ENCODE measurements around the gene COL9A3.

Gene COL9A3

DNA sequence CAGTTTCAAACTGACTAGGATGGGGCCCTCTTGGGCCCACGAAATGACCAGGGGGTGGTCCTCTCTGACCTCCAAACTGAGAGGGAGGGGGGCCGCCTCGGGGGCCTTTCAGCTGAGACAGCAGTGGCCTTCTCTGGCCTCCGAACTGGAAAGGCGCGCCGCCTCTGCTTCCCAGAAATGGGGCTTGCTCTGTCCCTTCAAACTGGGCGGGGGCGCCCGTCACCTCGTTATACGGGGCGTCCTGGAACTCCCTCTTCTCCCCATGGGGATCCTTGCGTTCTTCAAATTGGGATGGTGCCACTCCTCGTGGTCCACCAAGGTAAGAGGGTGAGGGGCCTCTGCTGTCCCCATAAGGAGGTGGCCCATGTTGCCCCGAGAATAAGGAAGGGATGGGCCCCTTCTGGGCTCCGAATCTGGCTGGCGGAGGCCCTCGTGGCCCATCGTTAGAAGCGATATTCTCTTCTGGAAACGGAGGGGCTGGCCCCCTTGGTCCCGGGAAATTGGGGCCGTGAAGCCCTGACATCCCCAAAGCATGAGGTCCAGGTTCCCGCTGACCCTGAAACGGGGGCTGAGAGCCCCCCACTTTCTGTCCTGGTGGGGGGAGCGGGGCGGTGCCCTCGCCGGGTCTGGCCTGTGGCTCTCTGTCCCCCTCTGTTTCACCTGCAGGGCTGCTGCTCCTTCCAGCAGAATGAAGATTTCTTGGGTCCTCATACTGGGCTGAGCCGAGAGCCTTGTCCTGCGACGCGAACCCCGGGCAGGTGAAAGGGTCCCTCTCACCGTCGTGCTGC, 63.5 kb downstream of the COL9A3 start:
- DNase-seq (ENCODE audit: low spot score), result no peak

DNA sequence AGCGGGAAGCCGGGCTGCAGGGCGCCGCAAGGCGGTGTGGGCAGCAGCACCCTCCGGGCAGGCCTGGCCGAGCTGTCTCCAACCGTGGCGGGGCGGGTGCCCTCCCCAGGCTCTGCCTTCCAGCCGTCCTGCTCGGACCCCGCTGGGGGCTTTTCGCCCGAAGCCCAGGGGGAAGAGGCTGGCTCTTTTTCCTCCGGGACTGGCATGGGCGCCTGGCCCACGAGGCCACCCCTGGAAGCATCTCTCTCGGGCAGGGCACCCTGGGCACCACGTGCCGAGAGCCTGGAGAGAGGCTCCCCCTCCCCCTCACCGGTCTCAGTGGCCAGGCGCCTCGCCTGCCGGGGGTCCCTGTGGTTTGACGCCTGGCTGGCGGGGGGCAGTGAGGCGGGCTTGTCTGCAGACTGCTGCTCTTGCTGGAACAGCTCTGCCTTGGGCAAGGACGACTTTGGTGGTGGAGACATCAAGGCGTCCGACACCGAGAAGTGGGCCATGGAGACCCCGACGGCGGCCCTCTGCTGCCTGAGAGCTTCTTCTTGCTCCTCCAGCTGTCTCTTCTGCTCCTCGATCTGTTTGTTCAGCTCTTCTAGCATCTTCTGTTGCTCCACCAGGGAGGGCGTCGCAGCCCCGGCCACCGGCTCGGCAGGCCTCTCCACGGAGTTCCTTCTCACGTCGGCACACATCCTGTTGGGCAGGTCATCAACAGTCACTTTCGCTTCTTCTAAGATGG, 64.2 kb downstream of the COL9A3 start:
- DNase-seq (ENCODE audit: low spot score), result no peak

DNA sequence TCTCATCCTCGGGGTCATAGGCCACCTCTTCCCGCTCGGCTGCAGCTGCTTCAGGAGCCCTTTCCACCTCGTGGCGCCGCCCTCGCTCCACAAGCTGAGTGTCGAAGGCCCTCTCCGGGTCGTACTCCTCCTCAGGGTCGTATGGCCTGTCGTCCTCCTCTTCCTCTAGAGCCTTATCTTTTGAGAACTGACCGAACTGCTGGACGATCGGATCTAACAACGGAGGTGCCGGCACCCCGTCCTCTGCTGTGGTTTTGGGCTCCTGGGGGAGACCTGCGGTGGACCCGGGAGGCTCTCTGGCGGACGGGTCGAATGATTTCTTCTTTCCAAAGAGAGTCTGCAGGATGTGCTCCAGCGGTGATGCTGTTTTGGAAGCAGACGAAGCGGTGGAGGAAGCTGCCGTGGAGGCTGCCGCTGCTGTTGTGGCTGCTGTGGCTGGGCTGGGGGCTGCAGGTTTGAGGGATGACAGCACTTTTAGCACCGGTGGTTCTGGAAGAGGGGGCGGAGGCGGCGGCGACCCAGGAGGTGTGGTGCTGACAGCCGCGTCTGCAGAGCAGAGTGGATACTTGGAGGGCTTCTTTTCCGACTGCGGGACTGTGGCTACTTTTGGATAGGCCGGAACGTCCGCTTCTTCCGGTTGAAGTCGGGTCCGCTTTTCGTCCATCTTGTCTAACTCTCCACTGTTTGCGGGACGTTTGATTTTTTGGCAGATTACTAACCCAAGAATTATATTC, 65.0 kb downstream of the COL9A3 start:
- DNase-seq (ENCODE audit: low spot score), result no peak

DNA sequence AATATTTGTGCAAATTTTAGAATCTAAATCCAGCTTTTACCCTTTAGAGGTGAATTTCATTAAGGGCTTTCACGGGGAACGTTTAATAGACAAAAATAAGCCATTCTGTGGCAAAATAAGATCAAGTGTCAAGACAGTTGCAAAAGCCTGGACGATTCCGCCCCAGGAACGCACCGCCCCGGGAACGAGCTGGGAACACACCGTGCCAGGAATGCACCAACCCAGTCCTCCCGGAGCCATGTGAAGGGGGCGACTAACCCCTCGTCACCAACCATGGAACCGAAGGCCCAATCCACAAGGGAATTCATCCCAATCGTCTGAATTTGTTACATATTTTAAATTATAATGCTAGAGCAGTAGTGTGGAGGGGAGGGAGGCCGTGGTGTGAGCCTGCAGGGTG, 65.6 kb downstream of the COL9A3 start:
- no peak for DNase-seq (ENCODE audit: low spot score)

DNA sequence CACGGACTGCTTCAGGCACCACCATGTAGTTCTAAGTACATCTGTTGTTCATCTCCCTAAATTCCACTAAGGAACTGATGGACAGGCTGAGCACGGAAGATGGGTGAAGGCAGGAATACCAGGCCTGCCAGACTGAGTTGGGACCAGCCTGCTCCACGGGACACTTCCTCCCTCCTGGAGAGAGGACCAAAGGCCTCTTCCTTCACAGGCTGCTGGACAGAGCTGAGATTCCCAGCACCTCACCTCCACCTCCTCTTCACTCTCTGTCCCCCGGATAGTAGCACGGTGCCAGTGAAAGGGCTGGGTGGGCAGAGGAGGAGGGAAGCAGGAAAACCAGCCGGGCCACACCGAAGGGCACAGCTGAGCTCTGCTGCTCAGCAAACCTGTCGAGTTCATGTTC, 67.7 kb downstream of the COL9A3 start:
- no peak for DNase-seq (ENCODE audit: low spot score)

DNA sequence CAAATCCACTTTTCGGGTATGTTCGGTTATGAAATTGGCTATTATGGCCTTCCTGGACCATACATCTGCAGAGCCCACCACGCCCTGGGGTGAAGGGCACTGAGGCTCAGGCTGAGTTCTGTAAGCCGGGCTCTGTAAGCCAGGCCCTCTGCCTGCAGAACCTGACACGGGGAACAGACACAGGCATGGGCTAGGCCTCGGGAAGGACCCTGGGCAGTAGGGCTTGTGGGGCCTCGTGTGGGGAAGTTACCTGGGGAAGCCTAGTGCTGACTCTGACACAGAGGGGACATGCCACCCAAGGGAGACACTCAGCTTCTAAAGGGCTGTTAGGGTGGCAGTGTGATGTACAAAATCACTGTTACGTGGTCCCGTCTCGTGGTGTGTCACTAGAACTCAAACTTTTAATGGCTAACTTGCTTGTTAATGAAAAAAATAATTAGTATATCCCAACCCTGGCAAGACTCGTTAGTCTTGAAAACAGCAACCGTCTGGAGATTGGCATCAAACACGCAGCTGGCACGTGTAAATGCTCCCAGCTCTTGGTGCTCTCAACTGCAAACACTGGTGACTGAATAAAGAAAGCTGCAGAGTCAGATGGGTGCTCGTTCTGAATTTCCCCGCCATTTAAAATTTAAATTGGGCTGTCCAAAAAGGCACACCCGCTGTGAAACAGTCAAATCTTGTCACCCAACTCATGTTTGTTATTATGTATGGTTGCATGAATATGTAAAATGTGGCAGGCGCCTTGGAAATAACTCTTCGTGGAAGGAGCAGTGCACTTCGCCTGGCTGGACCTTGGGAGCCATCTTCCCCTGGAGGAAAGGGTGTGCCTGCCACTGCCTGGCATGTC, 68.4 kb downstream of the COL9A3 start:
- no peak for DNase-seq (ENCODE audit: low spot score)

DNA sequence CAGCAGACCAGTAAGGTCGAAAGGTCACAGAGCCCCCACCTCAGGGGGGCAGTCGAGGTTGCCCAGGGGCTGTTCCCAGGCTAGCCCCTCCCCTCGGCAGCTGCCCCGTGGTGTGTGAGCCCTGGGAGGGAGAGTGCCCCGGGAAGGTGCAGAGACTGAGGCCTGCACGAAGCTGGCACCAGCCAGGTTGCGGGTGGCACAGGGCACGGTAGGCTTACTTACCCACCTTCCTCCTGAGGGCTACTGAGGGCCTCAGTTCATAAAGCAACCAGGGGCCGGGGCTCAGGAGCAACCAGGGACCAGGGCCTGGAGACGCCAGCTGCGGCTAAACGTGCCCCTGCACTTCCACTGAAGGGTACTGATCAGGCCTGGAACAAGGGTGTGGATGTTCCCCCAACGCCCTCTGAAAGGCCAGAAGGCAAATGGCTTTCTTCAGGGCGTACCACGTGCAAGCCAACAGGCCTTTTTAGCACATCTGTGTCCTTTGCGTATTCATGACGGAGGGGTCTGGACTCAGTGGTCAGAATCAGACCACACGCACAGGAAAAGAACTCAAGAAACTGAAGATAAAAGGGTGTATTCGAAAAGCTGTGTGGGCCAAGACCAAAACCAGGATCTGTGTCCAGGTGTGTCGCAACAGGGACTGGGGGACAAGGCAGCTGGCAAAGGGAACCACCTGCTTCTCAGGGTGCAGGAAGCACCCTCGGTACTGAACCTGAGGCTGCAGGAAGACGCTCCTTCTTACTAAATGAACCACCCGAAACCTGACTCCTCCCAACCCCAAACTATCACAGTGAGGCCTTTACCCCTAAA, 69.3 kb downstream of the COL9A3 start:
- no peak for DNase-seq (ENCODE audit: low spot score)

DNA sequence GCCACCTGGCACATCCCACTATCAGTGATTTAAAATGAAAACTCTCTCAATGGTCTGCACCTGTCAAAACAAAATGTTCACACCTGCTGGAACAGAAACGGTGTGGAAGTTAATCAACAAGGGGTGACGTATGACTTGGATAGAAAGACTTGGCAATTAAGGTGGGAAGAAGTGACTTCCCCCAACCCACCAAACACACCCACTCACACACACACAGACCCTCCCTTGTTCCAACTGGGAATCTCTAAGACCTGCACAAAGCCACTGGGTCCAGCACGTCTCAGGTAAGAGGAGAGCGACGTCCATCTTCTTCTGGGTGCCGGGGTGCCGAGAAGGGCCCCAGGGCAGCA, 69.8 kb downstream of the COL9A3 start:
- no peak for DNase-seq (ENCODE audit: low spot score)

DNA sequence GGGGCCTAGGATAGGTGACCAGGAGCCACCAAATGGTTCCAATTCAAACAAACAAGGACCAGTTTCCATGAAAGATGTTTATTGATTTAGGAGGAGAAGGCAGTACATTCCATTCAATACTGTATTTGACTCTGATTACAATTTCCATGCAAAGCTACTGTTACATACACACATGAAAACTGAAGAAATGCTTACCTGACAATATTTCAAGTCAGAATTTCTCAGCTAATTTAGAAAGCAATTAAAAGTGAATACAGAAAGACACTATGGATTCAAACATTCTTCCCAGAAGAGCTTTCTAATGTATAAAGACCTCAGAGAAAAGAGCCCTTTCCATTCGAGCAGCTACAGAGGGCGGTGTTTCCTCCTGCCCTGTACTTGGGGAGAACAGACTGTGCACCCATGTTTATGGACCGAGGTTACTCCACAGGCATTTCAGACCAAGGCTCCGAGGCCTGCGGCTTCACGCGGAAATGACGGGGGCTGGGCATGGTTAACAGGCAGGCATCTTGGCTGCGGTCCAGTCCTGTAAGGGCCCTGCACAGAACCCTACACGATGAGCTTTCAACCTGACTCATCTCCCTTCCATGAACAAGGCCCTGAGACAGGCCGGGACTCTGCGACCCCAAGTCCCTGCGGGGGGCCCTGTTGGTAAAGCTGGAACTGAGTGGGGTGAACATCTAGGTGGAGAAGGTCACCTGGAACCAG, 70.5 kb downstream of the COL9A3 start:
- DNase-seq (ENCODE audit: low spot score), result peak; percentile 40

DNA sequence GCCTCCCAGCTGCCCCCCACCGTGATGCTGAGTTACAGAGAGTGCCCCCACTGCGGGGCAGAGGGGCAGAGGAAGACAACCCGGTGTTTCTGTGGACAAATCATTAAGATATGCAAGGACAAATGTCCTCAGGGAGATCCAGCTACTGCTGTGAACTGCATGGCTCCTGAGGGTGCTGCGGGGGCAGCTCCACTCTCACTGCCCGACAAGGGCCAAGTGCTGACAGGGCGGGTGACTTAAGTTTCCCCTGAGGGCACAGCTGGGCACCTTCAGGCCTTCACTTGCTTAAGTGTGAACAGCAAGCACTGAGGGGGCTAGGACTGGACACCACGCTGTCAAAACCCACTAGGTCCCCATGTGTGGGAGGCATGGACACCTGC, 71.0 kb downstream of the COL9A3 start:
- DNase-seq (ENCODE audit: low spot score), result no peak

DNA sequence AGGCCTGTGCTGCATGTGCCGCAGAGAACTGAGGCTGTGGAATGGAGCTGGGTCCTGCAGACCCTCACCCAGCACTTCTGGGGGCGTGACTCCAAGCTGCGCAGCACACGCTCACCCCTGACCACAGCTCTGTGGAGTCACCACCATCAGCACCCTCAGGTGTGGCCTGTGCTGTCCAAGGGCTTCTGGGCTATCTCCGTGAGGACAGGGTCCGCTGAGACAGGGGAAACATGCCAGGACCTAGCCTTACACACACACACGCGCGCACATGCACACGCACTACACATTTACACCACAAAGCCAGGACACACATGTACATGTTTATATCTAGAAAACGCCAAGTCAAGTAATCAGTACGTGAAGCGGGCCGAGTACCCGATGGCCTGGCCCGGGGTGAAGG, 71.6 kb downstream of the COL9A3 start:
- no peak for DNase-seq (ENCODE audit: low spot score)

DNA sequence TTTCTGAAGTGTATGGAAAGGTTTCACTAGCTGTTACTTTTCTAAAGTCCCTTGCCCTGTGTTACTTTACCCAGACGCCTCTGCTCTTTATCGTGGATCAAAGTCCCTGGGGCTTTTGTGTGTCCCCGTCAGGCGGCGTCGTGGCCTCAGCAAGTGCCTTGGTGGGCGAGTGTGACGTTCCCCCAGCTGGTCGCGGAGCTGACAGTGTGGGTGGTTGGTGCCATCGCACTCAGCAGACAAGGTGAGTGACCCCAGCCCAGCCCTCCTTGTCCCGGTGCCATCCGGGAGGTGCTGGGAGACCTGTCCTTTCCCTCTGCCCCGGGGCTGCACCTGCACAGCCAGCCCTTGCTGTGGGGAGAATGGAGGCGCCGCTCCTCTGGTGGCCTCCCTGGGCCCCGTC, 72.1 kb downstream of the COL9A3 start:
- DNase-seq (ENCODE audit: low spot score), result no peak

DNA sequence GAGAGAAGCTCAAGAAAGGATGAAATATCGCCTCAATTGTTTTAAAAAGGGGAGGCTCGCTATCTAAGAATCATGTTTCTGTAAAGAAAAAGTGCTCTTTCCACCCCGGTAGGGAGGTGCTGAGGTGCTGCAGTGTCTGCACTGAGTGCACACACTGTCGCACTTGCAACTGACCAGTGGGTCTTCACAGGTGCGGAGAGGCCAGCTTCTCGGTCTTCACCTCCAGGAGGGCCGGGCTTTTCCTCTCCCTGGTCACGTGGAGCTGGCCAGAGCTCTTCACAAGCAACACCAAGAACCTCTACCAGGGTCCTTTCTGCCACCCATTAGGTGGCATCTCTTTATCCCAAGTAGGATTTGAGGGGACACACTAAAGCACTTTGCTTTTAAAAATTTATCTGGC, 72.6 kb downstream of the COL9A3 start:
- no peak for DNase-seq (ENCODE audit: low spot score)

DNA sequence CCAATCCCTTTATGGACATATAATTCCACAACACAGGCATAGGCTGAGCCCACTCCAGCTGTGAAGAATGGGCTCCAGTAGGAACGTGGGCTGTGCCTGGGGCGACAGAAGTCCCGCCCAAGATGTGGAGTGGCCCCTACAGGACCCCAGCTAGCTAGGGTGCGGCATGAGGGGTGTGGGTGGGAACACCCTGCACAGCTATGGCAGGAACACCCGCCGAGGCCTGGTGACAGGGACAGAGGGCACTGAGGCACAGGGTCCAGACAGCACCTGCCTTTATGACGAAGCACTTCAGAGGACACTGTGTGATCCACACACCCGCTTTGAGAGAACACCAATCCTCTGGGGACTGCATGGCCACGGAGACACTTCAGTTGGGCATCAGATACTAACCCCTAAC, 73.0 kb downstream of the COL9A3 start:
- no peak for DNase-seq (ENCODE audit: low spot score)

DNA sequence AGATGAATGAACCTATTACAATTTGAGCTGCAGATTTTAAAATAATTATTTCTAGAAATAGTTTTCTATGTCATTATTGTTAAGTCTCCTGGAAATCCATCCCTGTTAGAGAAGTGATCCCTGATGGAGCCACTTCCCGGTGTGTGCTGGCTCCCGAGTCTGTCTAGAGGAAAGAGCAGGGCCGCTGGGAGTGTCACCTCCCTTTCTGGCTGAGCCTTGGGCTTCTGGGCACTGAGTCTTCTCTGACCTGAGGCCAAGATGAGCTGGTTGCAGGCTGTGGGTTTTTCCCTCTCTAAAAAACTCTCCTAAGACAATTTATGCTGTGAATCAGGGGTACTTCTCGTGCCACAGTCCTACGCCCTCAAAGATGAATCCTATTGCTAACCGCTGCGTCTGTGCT, 73.6 kb downstream of the COL9A3 start:
- no peak for DNase-seq (ENCODE audit: low spot score)
